K562 (cell line): ENCODE measurements around the gene ZNHIT2. TPM values are rescaled to one million over a fixed set of nuclear protein-coding genes. Genes with fewer than 3 reads are reported as not detected.

Experiments used
- ARID3A ChIP-seq: IDR thresholded peaks from 2 replicates; pipeline ENCODE4 v1.6.1; 2012; ENCODE audit warnings: low read depth, low read length, improper control_type of control experiment, borderline replicate concordance
- BCOR ChIP-seq: fragments of 450-650 bp; IDR thresholded peaks from 2 replicates; pipeline ENCODE4 v1.6.1; 2016
- C11orf30 ChIP-seq: fragments of 450-650 bp; IDR thresholded peaks from 2 replicates; pipeline ENCODE4 v1.6.1; 2016; ENCODE audit warnings: low read depth, mild to moderate bottlenecking
- CAMTA2 ChIP-seq: fragments of 250-450 bp; sonication (Bioruptor Pico); conservative IDR thresholded peaks from 2 replicates; pipeline ENCODE4 v1.5.1; 2022
- CBX2 ChIP-seq: fragments of 200-600 bp; sonication (generic); IDR thresholded peaks from one replicate; pipeline ENCODE4 v1.6.1; 2012; ENCODE audit warnings: mild to moderate bottlenecking, low read length, inconsistent platforms; ENCODE audit not compliant: insufficient read depth, poor library complexity, severe bottlenecking
- CBX5 ChIP-seq: IDR thresholded peaks from 2 replicates; pipeline ENCODE4 v1.6.1; 2014; ENCODE audit warnings: low read depth, borderline replicate concordance
- CHAMP1 ChIP-seq: fragments of 450-650 bp; IDR thresholded peaks from 2 replicates; pipeline ENCODE4 v1.6.1; 2016; ENCODE audit warnings: mild to moderate bottlenecking
- CHD4 ChIP-seq: fragments of 200-600 bp; sonication (generic); IDR thresholded peaks from 3 replicates; pipeline ENCODE4 v1.6.1; 2012; ENCODE audit warnings: low read depth, mild to moderate bottlenecking, mixed read lengths, low read length, inconsistent platforms; ENCODE audit not compliant: insufficient read depth, insufficient replicate concordance, poor library complexity, severe bottlenecking
- ETS1 ChIP-seq: conservative IDR thresholded peaks from 2 replicates; pipeline ENCODE4 v1.6.1; 2011; ENCODE audit warnings: low read depth, mild to moderate bottlenecking, low read length; ENCODE audit not compliant: control insufficient read depth
- HBP1 ChIP-seq: fragments of 450-650 bp; formaldehyde crosslinking; IDR thresholded peaks from 2 replicates; pipeline ENCODE4 v1.4.0; 2022; ENCODE audit warnings: missing genetic modification characterization
- HDAC1 ChIP-seq, 2 experiments: fragments of 450-650 bp; IDR thresholded peaks; 2 replicates each; pipeline ENCODE4 v1.6.1; 2016 to 2017; ENCODE audit warnings: inconsistent platforms in 1 of 2, mild to moderate bottlenecking in 1 of 2, moderate library complexity in 1 of 2
- HDAC8 ChIP-seq: fragments of 450-650 bp; IDR thresholded peaks from 2 replicates; pipeline ENCODE4 v1.6.1; 2016; ENCODE audit warnings: mild to moderate bottlenecking, missing genetic modification characterization, moderate library complexity, missing compliant biosample characterization
- KLF1 ChIP-seq: fragments of 450-650 bp; IDR thresholded peaks from 2 replicates; pipeline ENCODE4 v1.6.1; 2016; ENCODE audit warnings: missing genetic modification characterization, missing compliant biosample characterization
- MBD2 ChIP-seq: sonication (generic); IDR thresholded peaks from 2 replicates; pipeline ENCODE4 v1.6.1; 2016; ENCODE audit warnings: low read depth, borderline replicate concordance
- SIN3B ChIP-seq: fragments of 450-650 bp; IDR thresholded peaks from 2 replicates; pipeline ENCODE4 v1.6.1; 2017; ENCODE audit warnings: low read depth, mild to moderate bottlenecking, moderate library complexity
- SNAPC5 ChIP-seq: fragments of 250-450 bp; sonication (Bioruptor Pico); IDR thresholded peaks from 2 replicates; pipeline ENCODE4 v1.8.0; 2021; ENCODE audit warnings: moderate library complexity, mild to moderate bottlenecking, inconsistent platforms
- SP1 ChIP-seq: sonication (generic); formaldehyde crosslinking; IDR thresholded peaks from 2 replicates; pipeline ENCODE4 v1.8.1; 2022; ENCODE audit warnings: mild to moderate bottlenecking, missing genetic modification reagents
- SUPT5H ChIP-seq: fragments of 450-650 bp; IDR thresholded peaks from 2 replicates; pipeline ENCODE4 v1.6.1; 2016
- TEAD4 ChIP-seq, 2 experiments: sonication (generic) in 1 of 2; formaldehyde crosslinking in 1 of 2; IDR thresholded peaks; 2 replicates each; pipeline versions ENCODE4 v1.6.1 to v1.8.0; 2012 to 2022; ENCODE audit warnings: borderline replicate concordance in 1 of 2, inconsistent platforms in 1 of 2, low read length in 1 of 2, mild to moderate bottlenecking in 1 of 2, missing genetic modification reagents in 1 of 2
- ZNF444 ChIP-seq: fragments of 250-450 bp; sonication (Bioruptor Pico); IDR thresholded peaks from 2 replicates; pipeline ENCODE4 v1.4.0; 2020; ENCODE audit warnings: mild to moderate bottlenecking, moderate library complexity
- ZNF589 ChIP-seq: fragments of 200-800 bp; sonication (Bioruptor generic); IDR thresholded peaks from 2 replicates; pipeline ENCODE4 v1.6.1; 2016; ENCODE audit warnings: low read depth, missing genetic modification characterization, missing compliant biosample characterization
- polyA plus RNA-seq, 8 experiments: library from polyadenylated mRNA; depleted of rRNA in 4 of 8; stranded (reverse) in 5 of 8; unstranded in 3 of 8; fragments of >200 nt; fragmentation: Nextera tagmentation in 2 of 8; fragmentation: Illumina TruSeq in 1 of 8; extraction: Ambion mirVana in 2 of 8; extraction: Trizol in 1 of 8; gene quantifications; 2 replicates each; pipeline versions ENCODE4 v1.2.1 to v1.2.3, GENCODE V29; 2011 to 2014; ENCODE audit warnings: inconsistent platforms in 1 of 8, missing spikeins in 1 of 8
- total RNA-seq, 7 experiments: library from RNA; depleted of rRNA in 6 of 7; stranded (reverse); fragments of >200 nt in 6 of 7; fragmentation: Illumina TruSeq in 2 of 7; extraction: Trizol in 2 of 7; gene quantifications; 2 replicates each; pipeline versions ENCODE4 v1.2.1 to v1.2.3, GENCODE V29; 2011 to 2021; ENCODE audit warnings: low replicate concordance in 1 of 7

The ZNHIT2 gene
- total and polyA plus RNA-seq, 9 of the 15 experiments (the other 6 are each of a cell fraction or from before 2014, with no cell fraction given), result 0.08 to 39.0 (median 2.5) TPM

- TF ChIP-seq TEAD4 (IDR thresholded peaks at IDR 0.05; ENCODE audit: low read length) (peak; percentile 47; the same call in 1 of the 2 replicates), TEAD4 (CRISPR knock-in tag; IDR thresholded peaks at IDR 0.05; ENCODE audit: borderline replicate concordance) (no peak), CAMTA2 (CRISPR knock-in tag) (no peak), HDAC8 (tag) (no peak), HBP1 (CRISPR knock-in tag) (no peak; the same call in 1 of the 2 replicates), SIN3B (peak; percentile 46; the same call in 1 of the 2 replicates), ARID3A (0 out of 2 replicates have a peak, but pooled peaks have one; percentile 9), ETS1 (peak; percentile 69; the same call in 1 of the 2 replicates), CBX2 (no peak), ZNF444 (CRISPR knock-in tag) (no peak), MBD2 (peak; percentile 93), SNAPC5 (CRISPR knock-in tag) (no peak), BCOR (no peak), CHAMP1 (no peak), SP1 (CRISPR knock-in tag) (peak; percentile 89), CBX5 (no peak), KLF1 (tag) (peak; percentile 78; the same call in 1 of the 2 replicates), ZNF589 (no peak), CHD4 (no peak), SUPT5H (peak; percentile 89), C11orf30 (peak; percentile 81), HDAC1 (IDR thresholded peaks at IDR 0.05) (peak in 1 of 2 experiments; percentile 93; a peak in 2 of 4 replicates)
Observed at GRCh38 chr11:65134240-65134951, 16.9 kb upstream of the ZNHIT2 start, which contains the start of gene SYVN1 (continued).
